Measurements from ENCODE around the gene SLC25A30. TPM values are rescaled to one million over a fixed set of nuclear protein-coding genes. Genes with fewer than 3 reads are reported as not detected.

The SLC25A30 gene
- total and polyA plus RNA-seq, 9 of the 15 experiments (the other 6 are each of a cell fraction or from before 2014, with no cell fraction given) = 1.1 to 11.1 (median 5.6) TPM

- intact Hi-C loops (cut with micrococcal nuclease) = no loop called here
- Histone ChIP-seq H2AFZ (ENCODE audit: low read depth, low read length) (no peak overlapping the region), H3K4me2 (ENCODE audit: insufficient read depth, low read length) (no peak overlapping the region), H3K27me3 (ENCODE audit: control insufficient read depth in 2 of 2, insufficient read depth in 2 of 2, low read length in 2 of 2) (no peaks in the 10 kb centered on the region), H3K36me3 (ENCODE audit: control insufficient read depth, insufficient read depth, low read length) (no peaks in the 10 kb centered on the region), H3K79me2 (ENCODE audit: control insufficient read depth, insufficient read depth, low read length) (no peaks in the 10 kb centered on the region), H4K20me1 (replicated peaks; ENCODE audit: control insufficient read depth, insufficient read depth, low read length) (no peaks in the 10 kb centered on the region), H3K9ac (ENCODE audit: insufficient read depth in 1 of 2, low read depth in 2 of 2, low read length in 2 of 2) (no peak overlapping the region), H3K4me1 (replicated peaks in 1 of 2; ENCODE audit: control insufficient read depth in 2 of 2, insufficient read depth in 2 of 2, low read length in 2 of 2) (peaks cover 0 to 4% of the 10 kb centered on the region in 2 experiments; a peak in 1 of 5 replicates), H3K9me3 (replicated peaks; ENCODE audit: control insufficient read depth, insufficient read depth, low read depth, low read length) (no peaks in the 10 kb centered on the region), H3K4me3 (no peak overlapping the region), H3K27ac (ENCODE audit: extremely low read depth, low read depth, low read length) (no peak overlapping the region), H3K9me1 (ENCODE audit: control insufficient read depth, insufficient read depth, low read length) (no peaks in the 10 kb centered on the region)
- ATAC-seq (no peak), DNase-seq (ENCODE audit: extremely low read depth in 1 of 4, low spot score in 3 of 4) (no peak), FAIRE-seq (no peak)
- no TSS peak for BruUV-seq (replicated peaks)
- in situ Hi-C loops (cut with MboI) = no loop called here
- ChIA-PET CTCF (ENCODE audit: low intra/inter-chr PET ratio) (no interaction called here), POLR2A (no interaction called here)
- WGBS (ENCODE audit: insufficient coverage, low coverage, missing lambda C conversion rate) = 35% methylated on average over 8 of the region's 8 CpGs
- TF ChIP-seq CEBPG (CRISPR knock-in tag; IDR thresholded peaks at IDR 0.05) (no peak), CEBPG (tag; conservative IDR thresholded peaks at IDR 0.05 in 1 of 2, IDR thresholded peaks at IDR 0.05 in 1 of 2) (no peak)
Observed at GRCh38 chr13:45434556-45435371, 16.6 kb upstream of the SLC25A30 start.

- Histone ChIP-seq H3K4me1 (replicated peaks in 1 of 2; ENCODE audit: control insufficient read depth in 2 of 2, insufficient read depth in 2 of 2, low read length in 2 of 2) (peaks cover 0 to 4% of the 10 kb centered on the region in 2 experiments; a peak in 1 of 5 replicates), H3K4me3 (no peak overlapping the region), H3K27me3 (ENCODE audit: control insufficient read depth in 2 of 2, insufficient read depth in 2 of 2, low read length in 2 of 2) (no peaks in the 10 kb centered on the region), H3K4me2 (ENCODE audit: insufficient read depth, low read length) (no peak overlapping the region), H3K36me3 (ENCODE audit: control insufficient read depth, insufficient read depth, low read length) (no peaks in the 10 kb centered on the region), H2AFZ (ENCODE audit: low read depth, low read length) (peak overlapping the region; percentile 76), H3K9ac (ENCODE audit: insufficient read depth in 1 of 2, low read depth in 2 of 2, low read length in 2 of 2) (0 out of 4 replicates have a peak overlapping the region, but pooled peaks of 1 of the 2 experiments have one; percentile 36), H3K79me2 (ENCODE audit: control insufficient read depth, insufficient read depth, low read length) (no peaks in the 10 kb centered on the region), H4K20me1 (replicated peaks; ENCODE audit: control insufficient read depth, insufficient read depth, low read length) (no peaks in the 10 kb centered on the region), H3K27ac (ENCODE audit: extremely low read depth, low read depth, low read length) (no peak overlapping the region), H3K9me3 (replicated peaks; ENCODE audit: control insufficient read depth, insufficient read depth, low read depth, low read length) (no peaks in the 10 kb centered on the region), H3K9me1 (ENCODE audit: control insufficient read depth, insufficient read depth, low read length) (no peaks in the 10 kb centered on the region)
- intact Hi-C loops (cut with micrococcal nuclease) (no loop called here), in situ Hi-C loops (cut with MboI) (no loop called here)
- FAIRE-seq (no peak), ATAC-seq (no peak; the same call in 1 of the 3 replicates), DNase-seq (ENCODE audit: extremely low read depth in 1 of 4, low spot score in 3 of 4) (no peak)
- ChIA-PET CTCF (ENCODE audit: low intra/inter-chr PET ratio) (no interaction called here), POLR2A (no interaction called here)
- no TSS peak for BruUV-seq (replicated peaks)
- 24% methylated on average over 5 of the region's 5 CpGs for WGBS (ENCODE audit: insufficient coverage, low coverage, missing lambda C conversion rate)
Observed at GRCh38 chr13:45433381-45433790, 15.2 kb upstream of the SLC25A30 start.

All from K562 (cell line).